ENCODE measurements around the gene MAPKAP1. TPM values are rescaled to one million over a fixed set of nuclear protein-coding genes. Genes with fewer than 3 reads are reported as not detected.

MAPKAP1 gene
- total RNA-seq, 1 donor from 2014 or later = 116 TPM

DNA sequence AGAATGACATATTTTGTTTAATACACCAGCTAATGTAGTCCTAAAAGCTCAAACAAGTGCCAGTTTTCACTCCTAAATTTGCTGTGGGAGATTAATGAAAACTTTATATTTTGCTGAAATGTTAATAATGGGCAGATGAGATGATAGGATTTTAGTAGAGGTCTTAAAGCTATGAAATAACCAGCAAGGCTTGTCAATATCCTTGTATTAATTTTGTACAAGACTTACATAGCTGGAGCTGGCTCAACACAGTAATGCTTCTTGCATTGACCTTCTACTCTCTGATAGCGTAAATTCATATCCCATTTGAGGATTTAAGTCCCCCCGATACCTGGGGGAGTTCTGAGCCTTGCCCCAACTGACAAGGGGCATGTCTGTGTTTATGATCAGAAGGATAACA is 219.2 kb downstream of the MAPKAP1 start:
- DNase-seq (ENCODE audit: low read depth) = no peak

DNA sequence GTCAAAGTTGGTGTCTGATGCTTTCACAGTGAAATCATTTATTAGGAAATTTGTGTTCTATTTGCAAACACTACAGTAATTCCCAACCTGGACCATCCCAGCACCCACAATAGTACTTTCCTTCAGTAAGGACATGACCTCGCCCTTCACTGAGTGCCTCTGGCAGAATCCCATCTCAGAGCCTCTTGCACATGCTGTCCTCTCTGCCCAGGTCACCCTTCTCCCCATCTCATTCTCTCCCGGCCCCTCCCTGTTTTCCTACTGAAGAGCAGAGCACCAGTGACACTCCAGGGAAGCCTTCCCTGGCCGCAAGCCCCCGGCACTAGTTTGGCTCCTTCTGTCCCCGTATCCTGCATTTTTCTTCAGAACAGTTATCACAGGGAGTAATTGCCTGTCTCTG is 220.4 kb downstream of the MAPKAP1 start:
- DNase-seq (ENCODE audit: low read depth) = peak; percentile 39

DNA sequence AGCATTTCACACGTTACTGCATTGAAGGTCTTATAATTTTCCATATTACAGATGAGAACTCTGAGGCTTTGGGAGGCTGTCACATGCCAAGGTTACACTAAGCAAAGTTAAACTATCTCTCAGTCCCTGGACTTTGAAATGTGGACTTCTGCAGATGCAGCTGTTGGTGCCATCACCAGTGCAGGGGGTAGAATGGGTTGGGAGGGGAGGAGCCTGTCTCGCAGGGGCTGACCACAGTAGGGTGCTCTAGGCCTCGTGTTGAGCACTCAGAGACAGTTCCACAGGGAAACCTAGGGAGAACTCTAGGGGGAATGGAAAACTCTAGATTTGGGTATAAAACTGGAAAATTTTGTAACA is 220.9 kb downstream of the MAPKAP1 start:
- DNase-seq (ENCODE audit: low read depth) = peak; percentile 75

DNA sequence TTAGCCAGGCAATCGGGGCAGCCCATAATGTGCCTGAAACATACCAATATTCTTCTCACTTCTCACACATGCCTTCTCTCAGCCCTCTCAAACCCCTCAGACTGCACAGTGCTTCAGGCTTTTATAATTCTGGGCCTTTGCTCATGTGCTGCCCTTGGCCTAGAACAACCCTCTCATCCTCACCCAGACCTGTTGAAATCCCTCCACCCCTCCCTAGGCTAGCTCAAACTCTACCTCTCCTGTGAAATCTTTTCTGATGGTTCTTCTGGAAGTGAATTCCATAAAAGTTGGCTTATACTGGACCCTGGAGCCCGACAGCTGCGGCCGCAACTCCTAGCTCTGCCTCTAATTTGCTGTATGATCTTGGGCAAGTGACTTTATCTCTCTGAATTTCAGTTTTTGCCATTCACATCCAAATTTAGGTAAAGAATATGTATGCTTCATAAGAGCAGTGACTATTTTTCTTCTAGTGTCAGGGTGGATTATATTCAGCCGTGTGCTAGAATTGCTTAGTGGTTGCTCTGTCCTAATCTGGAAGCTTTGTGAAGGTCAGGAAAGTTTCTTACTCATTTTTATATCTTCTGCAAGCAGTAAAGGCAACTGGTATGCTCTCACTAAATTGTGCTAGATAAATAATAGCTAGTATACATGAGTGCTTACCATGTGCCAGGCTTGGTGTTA is 221.4 kb downstream of the MAPKAP1 start:
- no peak for DNase-seq (ENCODE audit: low read depth)

DNA sequence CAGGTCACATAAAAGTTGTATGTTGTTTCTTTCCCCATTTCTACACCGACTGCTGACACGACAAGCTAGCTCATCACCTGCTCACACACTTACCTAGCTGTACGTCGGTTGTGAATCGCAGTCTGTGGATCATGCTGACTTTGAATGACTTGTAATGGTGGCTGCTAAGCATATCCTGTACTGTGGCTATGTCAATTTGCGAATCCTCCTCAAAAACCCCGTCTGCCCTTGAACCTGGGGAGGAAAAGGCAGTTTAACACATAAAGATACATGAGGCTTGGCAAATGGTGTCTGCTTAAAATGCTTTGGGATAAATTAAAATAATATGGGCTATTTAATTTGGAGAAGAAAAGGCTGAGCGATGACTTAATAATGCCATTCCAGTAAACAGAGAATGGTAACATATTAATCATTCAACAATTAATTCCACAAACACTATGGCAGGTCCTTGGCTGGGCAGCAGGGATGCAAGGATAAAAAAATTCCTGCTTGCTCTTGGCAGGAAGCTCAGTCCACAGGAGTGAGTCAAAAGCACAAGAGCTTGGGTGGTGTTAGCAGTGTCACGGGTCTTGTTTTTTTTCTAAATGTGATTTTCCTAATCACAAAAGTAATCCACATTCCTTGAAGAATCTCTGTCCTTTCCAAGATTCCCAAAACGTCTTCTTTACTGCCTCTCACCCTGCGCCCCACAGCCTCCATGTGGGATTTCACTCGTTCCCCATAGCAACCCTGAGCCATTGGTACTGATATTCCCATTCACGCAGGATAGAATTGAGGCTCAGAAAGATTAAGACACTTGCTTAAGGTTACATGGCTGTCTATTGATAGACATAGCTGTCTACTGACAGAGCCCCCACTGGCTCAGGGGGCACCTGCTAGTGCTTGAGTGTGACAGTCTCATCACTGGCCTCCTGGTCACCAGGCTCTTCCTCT is 222.4 kb downstream of the MAPKAP1 start:
- DNase-seq (ENCODE audit: low read depth) = peak; percentile 57

DNA sequence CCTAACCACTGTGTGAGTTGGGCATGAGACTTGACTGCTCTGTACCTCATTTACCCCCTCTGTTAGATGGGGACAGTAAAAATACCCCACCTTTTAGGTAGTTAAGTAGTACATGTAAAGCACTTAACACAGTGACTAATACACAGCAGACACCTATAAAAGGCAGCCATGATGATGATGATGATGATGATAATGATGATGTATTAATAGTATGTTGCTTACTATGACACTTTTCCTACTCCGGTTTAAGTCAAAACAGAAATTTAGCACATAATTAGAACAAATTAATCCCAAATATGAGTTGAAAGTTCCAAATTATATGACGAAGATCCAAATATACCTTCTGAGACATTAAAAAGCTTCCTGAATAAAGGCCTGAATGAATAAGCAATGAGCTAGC is 223.3 kb downstream of the MAPKAP1 start:
- no peak for DNase-seq (ENCODE audit: low read depth)

DNA sequence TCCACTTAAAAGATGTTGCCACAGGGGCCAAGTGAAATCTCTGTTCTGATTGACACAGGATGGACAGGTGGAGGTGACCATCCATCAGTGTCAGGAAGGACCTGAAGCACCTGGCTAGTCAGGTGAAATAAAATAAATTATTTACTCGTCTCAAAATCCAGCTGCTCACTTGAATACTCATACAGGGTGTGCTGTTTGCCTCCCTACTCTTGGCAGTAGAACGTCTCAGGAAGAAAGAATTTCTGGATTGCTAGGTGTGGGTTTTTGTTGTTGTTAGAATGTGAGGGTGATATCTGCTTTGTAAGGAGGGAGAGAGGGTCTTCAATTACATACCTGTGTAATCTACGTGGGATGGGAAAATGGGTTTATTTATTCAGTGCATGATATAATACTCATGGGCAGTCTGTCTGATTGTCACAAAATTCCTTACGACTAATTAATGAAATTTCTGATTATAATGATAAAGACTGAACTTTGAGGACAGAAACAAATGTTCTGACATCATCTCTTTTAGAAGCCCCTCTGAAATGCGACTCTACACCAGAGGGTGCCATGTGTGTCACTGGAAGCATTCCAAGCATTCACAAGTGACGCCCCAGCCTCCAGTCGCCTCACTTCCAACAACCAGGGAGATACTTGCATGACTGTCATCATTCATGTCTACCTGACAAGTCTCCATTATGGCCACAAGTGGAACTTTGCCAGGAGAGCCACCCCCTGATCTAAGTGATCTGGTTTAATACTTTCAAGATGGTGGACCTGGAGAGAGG is 227.0 kb downstream of the MAPKAP1 start:
- no peak for DNase-seq (ENCODE audit: low read depth)

DNA sequence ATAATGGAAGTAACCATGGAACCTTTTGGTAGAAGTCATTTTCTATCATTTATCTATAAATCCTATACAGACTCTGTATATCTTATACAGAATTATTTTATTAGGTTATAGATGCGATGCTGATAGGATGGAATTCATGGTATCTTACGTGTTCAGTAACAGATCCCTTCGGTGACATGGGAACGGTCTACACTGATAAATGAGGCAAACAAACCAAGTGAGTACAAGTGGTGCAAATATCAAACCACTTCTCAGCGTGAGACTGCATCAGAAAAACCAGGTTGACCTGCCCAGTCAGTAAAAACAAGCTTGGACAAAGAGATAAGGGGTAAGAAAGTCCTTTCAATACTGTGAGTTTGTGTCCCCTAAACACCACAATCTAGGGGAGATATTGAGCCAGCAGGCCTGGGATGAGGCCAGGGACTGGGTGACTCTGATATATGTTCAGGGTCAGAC is 229.9 kb downstream of the MAPKAP1 start:
- no peak for DNase-seq (ENCODE audit: low read depth)

DNA sequence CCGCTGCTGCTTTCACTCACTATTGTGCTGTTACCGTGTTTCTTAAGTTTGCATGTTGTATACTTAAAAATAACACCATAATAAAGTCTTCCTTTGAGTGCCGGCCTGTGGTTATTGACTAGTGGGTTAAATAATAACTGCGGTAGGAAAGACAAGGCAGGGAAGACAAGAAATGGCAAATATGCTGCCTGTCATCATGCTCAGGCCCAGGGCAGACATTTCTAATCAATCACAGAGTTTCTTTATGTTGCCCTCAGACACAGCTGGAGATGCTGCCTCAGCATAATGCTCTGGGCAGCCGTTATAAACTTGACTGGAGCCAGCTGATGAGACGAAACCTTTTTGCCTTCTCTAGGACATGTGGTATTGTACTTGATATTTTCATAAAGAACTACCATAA is 230.4 kb downstream of the MAPKAP1 start:
- no peak for DNase-seq (ENCODE audit: low read depth)

DNA sequence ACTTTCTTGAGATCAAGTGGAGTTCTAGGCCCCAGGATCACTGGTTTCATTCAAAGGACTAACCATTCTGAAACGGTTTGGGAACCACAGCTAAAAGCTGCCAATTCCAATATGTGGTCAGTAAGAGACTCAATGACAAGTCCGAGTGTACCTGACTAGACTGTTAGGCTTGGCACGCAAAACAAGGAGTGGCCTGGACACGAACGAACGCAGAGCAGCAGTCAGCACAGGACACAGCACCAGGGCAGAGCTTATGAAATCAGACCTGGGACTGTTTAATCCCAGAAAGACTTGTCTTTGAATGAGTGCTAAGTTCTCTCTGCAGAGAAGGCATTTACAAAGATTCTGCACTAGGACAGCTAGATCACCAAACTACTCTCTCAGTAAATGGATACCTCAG is 231.6 kb downstream of the MAPKAP1 start:
- no peak for DNase-seq (ENCODE audit: low read depth)

DNA sequence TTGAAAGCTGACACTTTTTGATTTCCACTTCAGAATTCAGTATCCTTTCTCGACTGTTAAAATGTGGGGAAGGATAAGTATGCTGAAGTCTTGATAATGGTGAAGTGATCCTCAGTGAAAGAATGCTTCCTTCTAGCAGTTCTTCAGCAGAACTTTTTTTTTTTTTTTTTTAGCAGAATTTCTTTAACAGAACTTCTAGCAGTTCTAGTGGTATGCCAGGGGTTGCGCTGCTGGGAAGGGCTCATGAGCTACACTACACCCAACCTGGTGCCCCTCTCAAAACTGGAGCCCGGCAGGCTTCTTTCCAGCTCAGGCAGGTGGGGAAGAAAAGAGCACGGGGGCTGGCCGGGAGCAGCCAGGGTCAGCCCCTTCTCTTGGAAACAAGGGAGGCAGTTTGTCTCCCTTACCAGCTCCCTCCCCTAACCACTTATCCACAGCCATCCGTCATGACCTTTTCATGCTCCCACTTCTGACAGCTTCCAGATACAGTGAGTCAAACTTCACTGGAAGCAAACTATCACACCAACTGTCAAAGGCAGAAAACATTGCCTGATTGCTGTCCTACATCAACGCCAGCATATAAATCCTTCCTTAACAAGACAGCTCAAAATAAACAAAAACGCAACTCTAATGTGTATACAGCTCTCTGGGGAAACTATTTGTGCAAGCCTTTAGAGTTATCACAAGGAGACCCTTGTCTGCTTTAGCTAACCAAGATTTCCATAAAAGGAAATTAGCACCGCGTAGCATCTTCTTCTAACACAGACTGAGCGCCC is 233.9 kb downstream of the MAPKAP1 start:
- DNase-seq (ENCODE audit: low read depth) = peak; percentile 62

DNA sequence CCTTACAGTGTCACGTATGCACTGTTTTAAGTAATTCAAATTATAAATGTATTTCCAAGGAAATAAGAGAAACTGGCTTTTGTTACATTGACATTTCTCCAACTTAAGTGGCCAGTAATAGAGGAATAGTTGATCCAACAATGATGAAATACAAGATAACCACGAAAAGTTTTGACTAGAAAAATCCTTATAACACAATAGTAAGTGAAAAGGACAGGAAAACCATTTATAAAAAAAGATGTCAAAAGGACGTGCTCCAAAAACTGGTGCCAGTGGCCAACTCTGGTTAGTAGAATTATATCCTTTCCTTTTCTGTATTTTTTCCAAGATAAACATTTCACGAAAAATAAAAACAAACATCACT is 234.5 kb downstream of the MAPKAP1 start:
- DNase-seq (ENCODE audit: low read depth) = no peak

DNA sequence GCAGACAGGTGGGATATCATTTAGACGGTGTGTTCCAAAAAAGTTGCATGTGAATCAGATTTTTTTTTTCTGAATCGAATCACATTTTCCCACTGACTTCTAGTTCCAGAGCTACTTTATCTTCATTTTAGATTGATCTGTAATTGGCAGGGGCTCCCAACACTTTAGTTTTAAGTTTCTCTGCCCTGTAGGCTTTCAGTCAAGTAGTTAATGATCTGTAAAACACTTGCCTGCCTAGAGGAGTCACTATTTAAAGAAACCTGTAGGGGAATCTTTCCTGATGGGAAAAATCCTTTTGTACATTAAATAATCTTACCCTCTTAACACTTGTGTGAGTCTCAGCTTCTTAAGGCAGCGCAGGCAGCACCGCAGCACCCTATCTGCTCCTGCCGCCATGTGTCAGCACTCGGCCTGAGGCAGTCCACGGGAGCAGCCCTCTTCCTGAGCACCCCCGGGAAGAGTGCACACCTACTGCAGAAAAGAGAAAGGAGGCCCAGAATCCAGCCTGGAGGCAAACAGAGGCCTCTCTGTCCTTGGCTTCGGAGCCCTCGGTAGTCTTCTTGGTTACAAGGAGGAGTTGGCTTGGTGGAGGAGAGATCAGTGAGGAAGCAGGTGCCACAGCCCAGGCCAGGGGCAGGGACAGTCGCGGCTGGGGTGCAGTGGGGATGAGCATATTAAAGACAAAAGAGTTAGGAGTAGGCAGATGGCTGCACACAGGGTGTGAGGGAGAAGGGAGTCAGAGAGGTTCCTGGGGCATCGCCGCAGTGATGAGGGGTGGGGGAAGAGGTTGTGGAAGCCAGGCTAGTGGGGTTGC is 236.0 kb downstream of the MAPKAP1 start:
- no peak for DNase-seq (ENCODE audit: low read depth)

DNA sequence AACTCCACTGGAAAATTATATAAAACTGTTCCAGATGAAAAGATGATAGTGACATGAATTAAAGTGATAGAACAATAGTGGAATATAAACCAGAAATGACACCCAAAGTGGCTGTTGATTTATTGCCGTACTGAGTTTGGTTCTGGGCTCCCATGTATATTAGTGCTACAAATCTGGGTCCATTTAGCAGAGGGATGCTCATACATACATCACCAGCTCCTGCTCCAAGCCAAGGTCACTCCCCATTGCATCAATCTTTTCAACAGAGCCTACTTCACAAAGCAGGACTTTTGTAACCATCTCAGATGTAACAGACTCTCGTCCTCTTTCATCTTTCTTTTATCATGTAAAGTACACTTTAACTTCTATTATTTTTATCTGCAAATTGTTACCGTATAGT is 236.8 kb downstream of the MAPKAP1 start:
- no peak for DNase-seq (ENCODE audit: low read depth)

DNA sequence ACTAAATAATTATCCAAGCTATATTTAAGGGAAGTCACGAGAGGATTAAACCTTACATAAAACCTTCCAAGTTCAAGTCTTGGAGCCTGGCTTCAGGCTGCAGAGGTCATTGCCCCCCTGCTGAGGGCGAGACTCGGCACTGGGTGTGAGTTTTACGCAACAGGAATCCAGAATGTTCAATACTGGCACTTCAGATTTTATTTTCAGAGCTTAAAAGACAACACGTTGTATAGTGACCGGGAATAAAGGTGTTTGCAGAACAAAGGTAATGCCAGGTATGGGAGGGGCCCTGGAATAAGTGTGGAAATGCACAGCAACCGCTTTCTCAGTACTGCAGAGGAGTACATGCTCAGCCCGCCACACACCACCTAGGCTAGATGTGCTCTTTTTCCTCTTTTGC is 238.4 kb downstream of the MAPKAP1 start:
- DNase-seq (ENCODE audit: low read depth) = no peak

DNA sequence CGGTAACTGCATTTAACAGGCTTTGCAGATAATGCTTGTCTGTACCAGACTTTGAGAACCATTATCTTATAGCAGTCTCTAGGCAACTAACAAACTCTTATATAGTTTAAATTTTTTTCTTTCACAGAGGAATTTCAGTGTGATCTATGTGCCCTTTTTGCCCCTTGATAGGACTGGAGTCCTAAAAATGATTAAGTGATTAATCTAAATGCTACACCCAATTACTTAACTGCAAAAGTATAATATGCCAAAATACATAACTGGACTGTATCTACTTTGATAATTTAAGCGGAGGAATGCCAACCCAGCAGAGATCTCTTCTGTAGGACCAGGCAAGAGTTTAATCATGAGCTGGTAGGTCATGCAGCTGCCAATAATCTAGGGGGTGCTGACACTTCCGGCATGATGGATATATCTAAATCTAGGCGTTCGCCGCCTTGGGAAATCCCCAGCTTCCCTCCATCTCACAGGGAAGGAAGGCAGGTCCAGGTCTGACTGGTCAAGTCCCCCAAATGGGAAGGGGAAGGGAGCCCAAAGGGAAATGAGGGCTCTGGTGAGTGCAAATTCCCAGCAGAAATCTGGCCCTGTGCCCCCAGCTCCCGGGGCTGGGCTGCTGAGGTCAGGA is 239.8 kb downstream of the MAPKAP1 start:
- DNase-seq (ENCODE audit: low read depth) = no peak

DNA sequence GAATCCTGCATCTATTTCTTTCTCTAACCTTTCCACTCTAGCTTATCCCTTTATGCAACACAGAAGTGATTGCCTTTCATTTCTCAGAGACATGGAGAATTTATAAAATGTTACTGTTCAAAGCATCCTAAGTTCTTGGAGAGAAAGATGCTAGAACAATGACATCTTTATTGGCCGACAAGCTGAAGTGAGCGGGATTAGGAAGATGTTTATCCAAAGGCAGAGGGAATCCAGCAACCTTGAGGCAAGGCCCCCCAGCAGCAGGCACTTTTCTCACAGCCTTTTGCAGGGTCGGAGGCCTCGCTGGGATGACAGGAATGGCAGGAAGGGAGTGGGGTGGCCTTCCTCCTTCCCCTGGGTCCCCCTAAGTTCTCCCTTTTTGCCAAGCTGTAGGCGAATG is 240.6 kb downstream of the MAPKAP1 start:
- DNase-seq (ENCODE audit: low read depth) = no peak

DNA sequence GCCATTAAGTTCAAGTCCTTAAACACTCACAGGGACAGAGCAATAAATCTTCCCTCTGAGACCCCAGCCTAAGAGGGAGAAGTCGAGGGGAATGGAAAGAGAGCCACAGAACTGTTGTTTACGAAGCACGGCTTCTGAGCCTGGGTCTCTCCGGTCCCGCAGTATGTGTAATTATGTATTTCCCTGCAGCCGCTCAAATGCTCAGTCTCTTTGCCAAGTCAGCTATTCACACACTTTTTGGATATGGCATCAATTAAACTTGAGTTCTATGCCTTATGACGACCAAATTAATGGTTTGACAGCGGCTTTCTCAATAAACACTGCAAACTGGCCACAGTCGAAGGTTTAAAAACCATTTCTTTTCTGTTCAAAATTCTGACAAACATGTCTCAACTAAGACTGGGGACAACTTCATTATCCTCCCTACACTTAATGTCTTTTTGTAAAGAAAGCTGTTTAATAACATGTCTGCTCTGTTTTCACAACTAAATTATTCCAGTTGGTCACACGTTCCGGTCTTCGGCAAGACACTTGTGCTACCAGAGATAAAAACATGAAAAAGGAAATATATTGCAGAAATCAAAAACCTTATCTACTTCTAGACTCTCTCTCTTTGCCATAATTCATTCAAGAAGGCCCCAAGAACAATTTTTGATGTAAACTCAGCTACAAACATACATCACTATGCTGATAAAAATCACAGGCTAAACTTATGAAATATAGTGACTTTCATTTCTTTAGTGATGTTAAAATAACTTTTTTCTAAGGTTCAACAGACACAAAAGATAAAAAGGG is 242.2 kb downstream of the MAPKAP1 start:
- DNase-seq (ENCODE audit: low read depth) = no peak

DNA sequence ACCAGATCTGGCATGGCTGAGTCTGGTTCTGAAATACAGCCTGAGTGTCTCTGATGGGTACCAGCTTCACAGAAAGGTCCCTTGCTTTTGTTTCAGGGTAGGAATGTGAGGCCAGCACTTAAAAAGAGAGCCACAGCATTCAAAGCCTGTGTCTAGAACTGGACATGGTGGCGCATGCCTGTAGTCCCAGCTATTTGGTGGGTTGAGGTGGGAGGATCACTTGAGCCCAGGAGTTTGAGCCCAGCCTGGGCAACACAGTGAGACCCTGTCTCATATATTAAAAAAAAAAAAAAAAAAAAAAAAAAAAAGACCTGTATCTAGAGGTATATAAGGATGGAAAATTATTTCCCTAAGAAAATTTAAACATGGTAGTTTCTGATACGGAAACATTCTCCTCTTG is 243.1 kb downstream of the MAPKAP1 start:
- DNase-seq (ENCODE audit: low read depth) = no peak

All from myocyte (in vitro differentiated cells).